ENCODE measurements around the gene ADAMTS19. TPM values are rescaled to one million over a fixed set of nuclear protein-coding genes. Genes with fewer than 3 reads are reported as not detected.

Gene ADAMTS19
- total RNA-seq, 1 donor from 2014 or later = under 0.01 TPM

- Histone ChIP-seq H3K4me3 (ENCODE audit: low read depth, low read length) (no peak overlapping the region), H3K36me3 (ENCODE audit: control insufficient read depth, insufficient read depth, low read length) (no peaks in the 10 kb centered on the region), H3K27me3 (ENCODE audit: control insufficient read depth, insufficient read depth, low read length) (no peaks in the 10 kb centered on the region)
- no peak for DNase-seq (ENCODE audit: low read depth)
- no peak for FAIRE-seq
- TF ChIP-seq CTCF (IDR thresholded peaks at IDR 0.05; ENCODE audit: insufficient read depth, low read length, severe bottlenecking) = no peak
Measured at GRCh38 chr5:129661366-129662035, 201.4 kb downstream of the ADAMTS19 start.

- H3K36me3 ChIP-seq (ENCODE audit: control insufficient read depth, insufficient read depth, low read length) = no peaks in the 10 kb centered on the region
- no peaks in the 10 kb centered on the region for H3K27me3 ChIP-seq (ENCODE audit: control insufficient read depth, insufficient read depth, low read length)
- no peak for FAIRE-seq
- peak; percentile 58 for TF ChIP-seq CTCF (IDR thresholded peaks at IDR 0.05; ENCODE audit: insufficient read depth, low read length, severe bottlenecking)
- DNase-seq (ENCODE audit: low read depth) = peak; percentile 59
- H3K4me3 ChIP-seq (ENCODE audit: low read depth, low read length) = no peak overlapping the region
Measured at GRCh38 chr5:129664336-129664937, 204.3 kb downstream of the ADAMTS19 start.

GRCh38 chr5:129670957-129671500 lies 210.9 kb downstream of the ADAMTS19 start:
- Histone ChIP-seq H3K27me3 (ENCODE audit: control insufficient read depth, insufficient read depth, low read length) (no peaks in the 10 kb centered on the region), H3K36me3 (ENCODE audit: control insufficient read depth, insufficient read depth, low read length) (no peaks in the 10 kb centered on the region), H3K4me3 (ENCODE audit: low read depth, low read length) (no peak overlapping the region)
- FAIRE-seq = no peak
- no peak for TF ChIP-seq CTCF (IDR thresholded peaks at IDR 0.05; ENCODE audit: insufficient read depth, low read length, severe bottlenecking)
- DNase-seq (ENCODE audit: low read depth) = peak; percentile 82

- no peak for TF ChIP-seq CTCF (IDR thresholded peaks at IDR 0.05; ENCODE audit: insufficient read depth, low read length, severe bottlenecking)
- FAIRE-seq = no peak
Measured at GRCh38 chr5:129672006-129672405, 211.9 kb downstream of the ADAMTS19 start.

GRCh38 chr5:129679671-129680070 lies 219.6 kb downstream of the ADAMTS19 start:
- FAIRE-seq (no peak), DNase-seq (ENCODE audit: low read depth) (no peak)
- Histone ChIP-seq H3K36me3 (ENCODE audit: control insufficient read depth, insufficient read depth, low read length) (no peaks in the 10 kb centered on the region), H3K4me3 (ENCODE audit: low read depth, low read length) (no peak overlapping the region), H3K27me3 (ENCODE audit: control insufficient read depth, insufficient read depth, low read length) (no peaks in the 10 kb centered on the region)
- no peak for TF ChIP-seq CTCF (IDR thresholded peaks at IDR 0.05; ENCODE audit: insufficient read depth, low read length, severe bottlenecking)

More at GRCh38 chr5:129672006-129672405, 211.9 kb downstream of the ADAMTS19 start:
- Histone ChIP-seq H3K36me3 (ENCODE audit: control insufficient read depth, insufficient read depth, low read length) (no peaks in the 10 kb centered on the region), H3K4me3 (ENCODE audit: low read depth, low read length) (no peak overlapping the region), H3K27me3 (ENCODE audit: control insufficient read depth, insufficient read depth, low read length) (no peaks in the 10 kb centered on the region)
- DNase-seq (ENCODE audit: low read depth) = no peak

Data from bronchial epithelial cell (primary cell).